Posterior vena cava (tissue), 2 donors: Measurements from ENCODE around the gene ZNF318. TPM values are rescaled to one million over a fixed set of nuclear protein-coding genes. Genes with fewer than 3 reads are reported as not detected.
"Not testable (repeated sequence)": the region's sequence is repeated elsewhere in the genome, so short reads cannot be mapped to it uniquely, and the experiment has no call there.

Experiments used
- DNase-seq: peaks from one replicate; pipeline ENCODE4 v3.0.0-alpha.2; 2020; ENCODE audit warnings: low spot score
- intact Hi-C, 2 donors: fragments of 100-400 bp; cut with DNase I; formaldehyde crosslinking; loops; one replicate each; pipeline versions ENCODE4 v1.14.1 to v1.14.2; 2022 to 2023
- total RNA-seq, 2 donors: library from RNA; stranded (reverse); fragmentation: NEBNext Ultra II Directional; extraction: Animal tissue kit (Norgen Biotek cat#: 25700); gene quantifications; one replicate each; pipeline ENCODE4 v1.2.1, GENCODE V29; 2021
- donor health status: DM: yes; HTN: yes; CAD: no.
- donor health status: DM: yes; HTN: yes; CAD: no.

The ZNF318 gene
- total RNA-seq, 2 donors from 2014 or later: 11.2 to 13.9 TPM

DNA sequence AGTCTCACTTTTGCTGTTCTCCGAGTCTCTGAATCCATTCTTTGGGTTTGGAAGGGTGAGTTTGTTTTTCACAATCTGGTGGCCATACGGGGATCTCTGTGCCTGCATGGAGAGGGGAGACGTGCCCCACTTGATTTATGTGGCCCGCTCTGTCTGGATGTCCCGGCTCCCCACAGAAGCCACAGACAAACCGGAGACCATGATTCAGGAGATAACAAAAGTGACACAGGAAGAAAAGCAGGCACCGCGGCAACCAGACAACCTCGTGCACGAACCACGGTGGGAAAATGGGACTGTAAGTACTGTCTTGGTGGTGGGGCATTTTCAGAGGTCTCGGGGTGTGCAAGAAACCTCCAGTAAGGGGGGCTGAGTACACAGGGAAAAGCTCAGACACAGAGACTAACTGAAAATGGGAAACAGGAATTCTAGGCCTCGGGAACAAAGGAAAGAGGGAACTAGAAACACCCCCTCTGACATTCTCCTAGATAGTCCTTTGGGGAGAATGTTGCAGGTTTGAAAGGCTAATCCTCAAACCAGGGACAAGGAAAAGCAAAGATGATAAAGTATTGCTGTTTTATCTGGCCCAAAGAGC is 22.1 kb upstream of the ZNF318 start:
- intact Hi-C loops: no loop called here

GRCh38 chr6:43390753-43391439 is 21.4 kb upstream of the ZNF318 start:
- intact Hi-C loops, DNase-seq: not testable (repeated sequence)

More for the DNA sequence above, 22.1 kb upstream of the ZNF318 start:
- no peak for DNase-seq

GRCh38 chr6:43389730-43390295 is 20.4 kb upstream of the ZNF318 start:
- intact Hi-C loops: loop anchor here in 1 of 2 donors (10.0 kb wide), 1 partner anchor 115 kb away; no protein-coding TSS in a partner anchor
- no peak for DNase-seq

DNA sequence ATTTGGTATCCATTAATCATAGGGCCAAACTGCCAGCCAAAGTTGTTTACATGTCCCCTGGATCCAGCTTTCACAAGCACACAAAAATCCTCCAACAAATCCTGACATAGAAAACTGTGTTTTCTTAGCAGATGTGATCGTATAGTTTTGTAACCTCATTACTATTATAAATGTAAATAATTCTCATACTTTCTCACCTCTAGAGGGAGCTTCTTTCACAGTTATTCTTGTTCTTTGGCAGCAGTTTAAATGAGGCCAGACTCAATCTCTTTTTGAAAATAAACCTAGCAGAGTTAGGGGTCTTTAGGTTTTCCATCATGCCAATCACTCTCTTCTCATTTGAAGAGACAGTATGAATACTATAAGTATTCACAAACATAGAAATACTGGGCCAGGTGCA is 17.0 kb upstream of the ZNF318 start:
- intact Hi-C loops: loop anchor here in 1 of 2 donors (10.0 kb wide), 1 partner anchor 118 kb away; no protein-coding TSS in a partner anchor
- DNase-seq: no peak

DNA sequence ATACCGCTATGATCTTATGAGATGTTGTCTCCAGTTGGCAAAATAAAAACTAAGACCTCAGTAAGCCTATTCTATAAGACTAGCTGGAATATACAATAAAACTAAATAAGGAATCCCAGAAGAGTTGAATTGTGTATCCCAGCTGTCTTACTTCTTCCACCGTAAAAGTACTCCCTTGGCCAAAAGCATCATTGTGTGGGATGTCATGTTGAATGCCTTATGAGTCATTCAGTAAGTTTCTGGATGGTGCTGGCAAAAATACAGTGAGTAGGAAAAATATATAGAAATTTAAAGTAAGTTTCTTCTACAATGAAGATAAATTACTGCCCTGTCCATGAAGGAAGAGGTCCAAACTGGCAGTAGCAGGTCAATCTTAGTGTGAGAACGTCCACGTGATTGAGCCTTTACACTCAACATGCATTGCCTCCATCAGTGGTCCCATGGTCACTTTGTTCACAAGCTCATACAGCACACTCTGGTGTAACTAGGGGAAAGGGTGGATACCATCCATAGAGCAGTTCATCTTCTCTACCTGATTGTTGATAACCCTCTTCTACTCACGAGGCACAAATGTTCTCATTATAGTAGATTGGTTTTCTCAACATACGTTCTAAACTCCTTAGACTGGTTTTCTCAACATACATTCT is 13.7 kb upstream of the ZNF318 start:
- DNase-seq: no peak
- intact Hi-C loops: loop anchor here in 1 of 2 donors (10.0 kb wide), 1 partner anchor 122 kb away; no protein-coding TSS in a partner anchor

DNA sequence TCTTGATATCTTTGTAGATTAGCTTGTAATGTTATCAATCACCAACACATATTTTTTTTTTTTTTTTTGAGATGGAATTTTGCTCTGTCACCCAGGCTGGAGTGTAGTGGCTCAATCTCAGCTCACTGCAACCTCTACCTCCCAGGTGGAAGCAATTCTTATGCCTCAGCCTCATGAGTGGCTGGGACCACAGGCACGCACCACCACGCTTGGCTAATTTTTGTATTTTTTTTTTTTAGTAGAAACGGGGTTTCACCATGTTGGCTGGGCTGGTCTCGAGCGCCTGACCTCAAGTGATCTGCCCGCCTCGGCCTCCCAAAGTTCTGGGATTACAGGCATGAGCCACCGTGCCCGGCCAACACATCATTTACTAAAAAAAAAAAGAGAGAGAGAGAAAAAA is 11.4 kb upstream of the ZNF318 start:
- DNase-seq: not testable (repeated sequence)
- intact Hi-C loops: loop anchor here in 1 of 2 donors (10.0 kb wide), 1 partner anchor 124 kb away; no protein-coding TSS in a partner anchor

DNA sequence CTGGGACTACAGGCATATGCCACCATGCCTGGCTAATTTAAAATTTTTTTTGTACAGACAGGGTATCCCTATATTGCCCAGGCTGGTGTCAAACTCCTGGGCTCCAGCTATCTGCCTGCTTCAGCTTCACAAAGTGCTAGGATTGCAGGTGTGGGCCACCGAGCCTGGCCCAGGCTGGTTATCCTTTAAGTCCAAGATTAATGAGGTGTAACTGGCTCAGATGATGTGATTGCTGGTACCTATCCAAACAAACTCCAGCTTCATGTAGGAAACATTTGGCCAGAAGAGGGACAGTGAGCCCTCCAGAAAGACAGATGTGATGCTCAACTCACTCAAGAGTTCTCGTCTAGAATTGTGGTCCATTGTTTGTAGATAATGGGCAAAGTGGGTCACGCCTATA is 9.2 kb upstream of the ZNF318 start:
- no peak for DNase-seq
- intact Hi-C loops: no loop called here

- intact Hi-C loops: no loop called here
- no peak for DNase-seq
Measured at GRCh38 chr6:43377710-43378229, 8.3 kb upstream of the ZNF318 start.

GRCh38 chr6:43376551-43376981 is 7.1 kb upstream of the ZNF318 start:
- no peak for DNase-seq
- intact Hi-C loops: no loop called here

- intact Hi-C loops: no loop called here
- no peak for DNase-seq
Measured at GRCh38 chr6:43375693-43376092, 6.2 kb upstream of the ZNF318 start.

DNA sequence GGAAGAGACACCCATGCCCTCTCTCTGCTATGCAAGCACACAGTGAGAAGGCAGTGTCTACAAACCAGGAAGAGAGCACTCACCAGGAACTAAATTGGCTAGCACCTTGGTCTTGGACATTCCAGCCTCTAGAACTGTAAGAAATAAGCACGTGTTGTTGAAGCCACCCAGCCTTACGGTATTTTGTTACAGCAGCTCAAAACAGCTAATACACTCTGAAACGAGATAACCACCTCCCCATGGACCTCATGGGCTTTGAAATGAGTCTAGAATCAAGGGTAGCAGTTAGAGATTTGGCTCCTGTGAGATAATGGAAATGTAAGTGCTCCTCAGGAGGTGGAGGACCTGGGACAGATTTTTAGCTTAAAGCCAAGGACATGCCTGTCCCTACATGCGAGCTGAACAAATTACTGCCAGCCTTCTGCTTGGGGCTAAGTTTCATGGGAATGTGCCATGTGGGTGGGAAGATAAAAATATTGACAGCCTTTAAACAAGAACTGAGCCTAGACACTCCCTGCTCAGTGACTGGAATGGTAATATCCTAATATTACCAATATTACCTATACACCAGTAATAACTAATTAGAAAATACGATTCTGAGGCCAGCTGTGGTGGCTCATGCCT is 3.9 kb upstream of the ZNF318 start:
- intact Hi-C loops: no loop called here

GRCh38 chr6:43370003-43370580 is 645 bp upstream of the ZNF318 start:
- intact Hi-C loops, DNase-seq: not testable (repeated sequence)

More for the DNA sequence above, 3.9 kb upstream of the ZNF318 start:
- no peak for DNase-seq

DNA sequence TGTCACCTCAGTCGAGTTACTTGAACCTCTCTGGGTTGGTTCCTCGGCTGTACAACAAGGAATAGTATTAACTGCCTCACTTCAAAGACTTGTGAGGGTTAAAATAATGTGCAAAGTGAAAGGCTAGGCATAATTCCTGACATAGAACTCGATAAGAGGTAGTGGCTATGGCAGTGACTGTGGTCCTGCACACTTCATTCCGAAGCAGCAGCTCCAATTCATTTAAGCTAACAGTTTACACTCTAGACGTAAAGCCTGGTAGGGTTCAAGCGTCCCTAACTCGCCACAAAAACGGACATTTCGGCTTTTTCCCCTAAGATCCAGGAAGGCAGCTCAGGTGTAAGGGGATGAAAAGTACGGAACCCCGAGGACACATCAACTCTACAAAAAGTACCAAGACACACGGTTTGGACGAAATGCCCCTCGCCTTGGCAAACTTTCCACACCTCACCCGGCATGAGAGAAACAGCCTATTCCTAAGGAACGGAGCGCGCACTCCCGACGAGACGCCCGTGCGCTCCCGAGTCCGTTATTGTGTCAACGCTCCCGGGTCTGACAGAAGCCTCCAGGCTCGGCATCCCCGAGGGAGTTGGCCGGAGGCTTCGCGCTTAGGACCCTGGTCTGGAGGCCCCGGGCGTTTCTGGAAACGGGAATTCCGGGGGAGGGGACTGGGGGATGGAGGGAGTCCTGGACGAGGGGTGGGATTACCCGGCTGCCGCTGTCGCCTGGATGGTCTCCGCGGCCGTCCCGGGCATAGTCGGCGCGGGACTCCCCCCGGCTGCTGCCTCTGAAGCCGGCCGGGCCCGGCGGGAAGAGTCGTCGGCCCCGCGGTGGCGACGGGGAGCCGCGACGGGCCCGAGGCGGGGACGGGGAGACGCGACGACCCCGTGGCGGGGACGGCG is 937 bp downstream of the ZNF318 start:
- DNase-seq: peak; percentile 81
- intact Hi-C loops: loop anchor here in 1 of 2 donors (5.0 kb wide), 1 partner anchor 546 kb away; no protein-coding TSS in a partner anchor

DNA sequence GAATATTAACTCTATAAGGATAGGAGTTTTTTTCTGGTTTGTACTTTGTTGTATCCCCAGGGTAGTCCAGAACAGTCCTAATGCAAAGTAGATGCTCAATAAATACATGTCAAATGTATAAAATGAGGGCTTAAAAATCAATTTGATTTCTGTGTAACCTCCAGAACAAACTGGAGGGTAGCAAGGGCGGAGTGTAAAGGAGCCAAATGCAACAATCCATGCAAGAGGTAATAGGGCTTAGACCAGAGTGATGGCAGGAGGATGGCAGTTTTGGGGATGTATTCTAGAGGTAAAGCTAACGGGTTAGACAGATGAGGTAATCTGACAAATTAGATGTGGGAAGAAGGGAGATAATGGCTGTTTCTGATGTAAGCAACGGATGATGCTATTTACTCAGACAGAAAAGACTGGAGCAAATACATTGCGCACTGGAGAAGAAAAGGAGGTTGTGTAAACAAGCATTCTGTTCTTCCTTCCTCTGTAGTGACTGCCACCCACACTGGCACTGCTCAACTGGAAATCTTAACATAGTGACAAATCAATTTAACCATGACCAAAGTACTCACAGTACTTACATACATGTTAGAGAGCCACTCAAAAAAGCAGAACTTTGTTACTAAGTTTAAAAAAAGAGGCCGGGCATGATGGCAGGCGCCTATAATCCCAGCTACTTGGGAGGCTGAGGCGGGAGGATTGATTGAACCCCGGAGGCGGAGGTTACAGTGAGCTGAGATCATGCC is 2.0 kb downstream of the ZNF318 start:
- DNase-seq: no peak
- intact Hi-C loops: loop anchor here in 1 of 2 donors (5.0 kb wide), 1 partner anchor 545 kb away; no protein-coding TSS in a partner anchor

DNA sequence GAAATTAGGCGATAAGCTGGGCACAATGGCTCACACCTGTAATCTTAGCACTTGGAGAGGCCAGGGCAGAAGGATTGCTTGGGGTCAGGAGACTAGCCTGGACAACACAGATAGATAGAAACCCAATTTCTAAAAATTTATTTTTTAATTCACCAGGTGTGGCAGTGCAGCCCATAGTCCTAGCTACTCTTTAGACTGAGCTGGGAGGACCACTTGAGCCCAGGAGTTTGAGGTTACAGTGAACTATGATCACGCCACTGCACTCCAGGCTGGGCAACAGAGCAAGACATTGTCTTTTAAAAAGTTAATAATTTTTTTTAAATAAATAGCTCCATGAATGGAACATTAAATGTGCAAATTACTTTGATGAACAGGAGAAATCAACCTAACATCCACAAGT is 8.2 kb downstream of the ZNF318 start:
- DNase-seq: no peak
- intact Hi-C loops: no loop called here

DNA sequence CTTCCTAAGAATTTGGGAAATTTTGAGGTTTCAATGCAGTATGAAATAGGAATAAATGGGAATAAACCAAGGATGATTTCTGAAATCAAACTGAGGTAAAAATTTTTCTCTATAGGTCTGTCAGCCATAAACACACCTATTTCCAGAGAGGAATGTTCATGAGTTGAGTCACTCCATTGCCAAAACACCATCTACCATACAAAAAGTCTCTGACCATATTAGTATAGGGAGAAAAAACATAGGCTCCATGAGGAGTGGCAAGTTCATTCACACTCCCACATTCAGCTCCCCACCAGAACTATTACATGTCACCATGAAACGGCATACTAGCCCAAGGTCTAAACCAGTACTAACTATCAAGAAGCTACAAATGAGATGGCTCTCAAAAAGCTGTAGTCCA is 9.6 kb downstream of the ZNF318 start:
- intact Hi-C loops: no loop called here
- DNase-seq: no peak

GRCh38 chr6:43359381-43359780 is 10.1 kb downstream of the ZNF318 start:
- intact Hi-C loops: no loop called here
- no peak for DNase-seq
